ENCODE measurements around the gene APOA1. TPM values are rescaled to one million over a fixed set of nuclear protein-coding genes. Genes with fewer than 3 reads are reported as not detected.
"Not testable (repeated sequence)": the region's sequence is repeated elsewhere in the genome, so short reads cannot be mapped to it uniquely, and the experiment has no call there.

The APOA1 gene
- total RNA-seq, 1 donor from 2014 or later = 0.64 TPM

GRCh38 chr11:116857316-116857715 is 19.9 kb upstream of the APOA1 start:
- ATAC-seq = no peak

GRCh38 chr11:116856423-116856822 is 19.0 kb upstream of the APOA1 start:
- no peak for ATAC-seq

GRCh38 chr11:116855413-116855812 is 18.0 kb upstream of the APOA1 start:
- no peak for ATAC-seq

- ATAC-seq = peak; percentile 81
Observed at GRCh38 chr11:116853461-116854073, 16.1 kb upstream of the APOA1 start.

- ATAC-seq = peak; percentile 93
Observed at GRCh38 chr11:116852261-116853031, 15.0 kb upstream of the APOA1 start.

- ATAC-seq = no peak
Observed at GRCh38 chr11:116851626-116852025, 14.2 kb upstream of the APOA1 start.

- no peak for ATAC-seq
Observed at GRCh38 chr11:116849486-116849885, 12.1 kb upstream of the APOA1 start.

- ATAC-seq = no peak
Observed at GRCh38 chr11:116849060-116849459, 11.6 kb upstream of the APOA1 start.

GRCh38 chr11:116847612-116848011 is 10.2 kb upstream of the APOA1 start:
- ATAC-seq = no peak

- no peak for ATAC-seq
Observed at GRCh38 chr11:116844722-116845121, 7.3 kb upstream of the APOA1 start.

GRCh38 chr11:116843661-116844060 is 6.2 kb upstream of the APOA1 start:
- no peak for ATAC-seq

- ATAC-seq = no peak
Observed at GRCh38 chr11:116842909-116843308, 5.5 kb upstream of the APOA1 start.

GRCh38 chr11:116842117-116842516 is 4.7 kb upstream of the APOA1 start:
- ATAC-seq = no peak

GRCh38 chr11:116840746-116841296 is 3.4 kb upstream of the APOA1 start:
- no peak for ATAC-seq

- ATAC-seq = no peak
Observed at GRCh38 chr11:116840224-116840745, 2.9 kb upstream of the APOA1 start.

GRCh38 chr11:116838321-116839084 is 1.1 kb upstream of the APOA1 start:
- no peak for ATAC-seq

GRCh38 chr11:116836632-116836991 is 810 bp downstream of the APOA1 start:
- ATAC-seq = no peak

- ATAC-seq = peak; percentile 81
Observed at GRCh38 chr11:116835791-116836631, 1.4 kb downstream of the APOA1 start.

GRCh38 chr11:116835042-116835772 is 2.2 kb downstream of the APOA1 start:
- ATAC-seq = peak; percentile 14

- not testable (repeated sequence) for ATAC-seq
Observed at GRCh38 chr11:116834535-116835041, 2.8 kb downstream of the APOA1 start.
